Activated CD8-positive, alpha-beta T cell treated with anti-CD3 and anti-CD28 coated beads for 36 hours (primary cell): Measurements from ENCODE around the gene MRTO4. TPM values are rescaled to one million over a fixed set of nuclear protein-coding genes. Genes with fewer than 3 reads are reported as not detected.
"Not testable (repeated sequence)": the region's sequence is repeated elsewhere in the genome, so short reads cannot be mapped to it uniquely, and the experiment has no call there.

ENCODE experiments used
- ATAC-seq: fragments of 200-7000 bp; cut with Tn5 transposase; one replicate; pipeline ENCODE4 v1.10.0; 2021; ENCODE audit warnings: mild to moderate bottlenecking, moderate library complexity
- CTCF ChIA-PET: fragments of 350-600 bp; sonication (Branson Sonifier 250); formaldehyde crosslinking; loops from one replicate; lab custom pipeline; 2021; ENCODE audit warnings: antibody characterized with exemption; lab: Charles Lee
- POLR2A ChIA-PET: fragments of 350-600 bp; sonication (Branson Sonifier 250); formaldehyde crosslinking; loops from one replicate; lab custom pipeline; 2021; ENCODE audit warnings: antibody characterized with exemption; lab: Charles Lee
- DNase-seq: peaks from one replicate; pipeline ENCODE4 v3.0.0-alpha.2; 2020
- H3K27ac Mint-ChIP-seq: one replicate; pipeline ENCODE4 v1.8.0; 2021; ENCODE audit warnings: mild to moderate bottlenecking, mixed read lengths
- H3K27me3 Mint-ChIP-seq: one replicate; pipeline ENCODE4 v1.8.0; 2021; ENCODE audit warnings: mixed read lengths
- H3K36me3 Mint-ChIP-seq: one replicate; pipeline ENCODE4 v1.8.0; 2021; ENCODE audit warnings: low read depth, mixed read lengths
- H3K4me1 Mint-ChIP-seq: one replicate; pipeline ENCODE4 v1.8.0; 2021; ENCODE audit warnings: low read depth, mixed read lengths
- H3K4me3 Mint-ChIP-seq: one replicate; pipeline ENCODE4 v1.8.0; 2021; ENCODE audit warnings: mild to moderate bottlenecking, moderate library complexity, mixed read lengths
- H3K9me3 Mint-ChIP-seq: one replicate; pipeline ENCODE4 v1.8.0; 2021; ENCODE audit warnings: mixed read lengths
- intact Hi-C: fragments of 100-400 bp; cut with micrococcal nuclease; formaldehyde crosslinking; loops from one replicate; pipeline ENCODE4 v1.10.0; 2022
- total RNA-seq, 2 experiments: library from RNA; stranded (reverse); gene quantifications; one replicate each; pipeline ENCODE4 v1.2.3, GENCODE V29; 2021
- TF ChIP-seq, protein P1 (sequence below): fragments of 200-600 bp; IDR thresholded peaks from one replicate; pipeline ENCODE4 v1.8.0; 2022; ENCODE audit warnings: antibody characterized with exemption, mild to moderate bottlenecking

The MRTO4 gene
- total RNA-seq, 2 experiments from 2014 or later, result 90.9 to 93.4 TPM

DNA sequence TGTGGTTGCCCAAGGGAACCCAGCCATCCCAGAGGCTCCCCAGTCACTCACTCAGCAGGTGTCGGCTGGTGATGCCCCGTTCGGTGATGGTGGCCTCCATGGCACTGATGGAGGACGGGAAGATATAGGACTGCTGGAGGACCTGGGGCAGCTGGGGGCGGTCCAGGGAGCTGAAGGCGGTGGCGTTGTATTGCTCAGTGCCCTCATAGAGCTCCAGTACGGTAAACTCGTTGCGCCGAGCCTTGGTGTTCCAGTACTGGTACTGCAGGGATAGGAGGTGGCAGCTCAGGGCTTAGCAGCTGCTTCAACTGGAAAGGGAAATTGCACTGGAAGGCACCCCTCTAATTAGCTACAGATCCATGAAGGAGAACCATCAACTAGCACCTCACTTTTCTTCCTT is 29.0 kb upstream of the MRTO4 start:
- intact Hi-C loops, result no loop called here
- ATAC-seq, result no peak
- Mint-ChIP-seq H3K27ac (no peak overlapping the region), H3K9me3 (no peaks in the 10 kb centered on the region), H3K36me3 (peaks cover 63% of the 10 kb centered on the region), H3K27me3 (no peaks in the 10 kb centered on the region), H3K4me1 (peaks cover 10% of the 10 kb centered on the region), H3K4me3 (no peak overlapping the region)
- CTCF ChIA-PET, result interaction anchor here (0.7 to 1.3 kb wide), 2 partner anchors 13 to 316 kb away, joined by 3 read pairs; no protein-coding TSS in a partner anchor
- POLR2A ChIA-PET, result interaction anchor here (0.6 to 3.5 kb wide), 4 partner anchors 11 to 18 kb away, joined by 3 to 19 read pairs (median 4); partner anchors contain the start of gene UBR4
- TF ChIP-seq, protein P1, sequence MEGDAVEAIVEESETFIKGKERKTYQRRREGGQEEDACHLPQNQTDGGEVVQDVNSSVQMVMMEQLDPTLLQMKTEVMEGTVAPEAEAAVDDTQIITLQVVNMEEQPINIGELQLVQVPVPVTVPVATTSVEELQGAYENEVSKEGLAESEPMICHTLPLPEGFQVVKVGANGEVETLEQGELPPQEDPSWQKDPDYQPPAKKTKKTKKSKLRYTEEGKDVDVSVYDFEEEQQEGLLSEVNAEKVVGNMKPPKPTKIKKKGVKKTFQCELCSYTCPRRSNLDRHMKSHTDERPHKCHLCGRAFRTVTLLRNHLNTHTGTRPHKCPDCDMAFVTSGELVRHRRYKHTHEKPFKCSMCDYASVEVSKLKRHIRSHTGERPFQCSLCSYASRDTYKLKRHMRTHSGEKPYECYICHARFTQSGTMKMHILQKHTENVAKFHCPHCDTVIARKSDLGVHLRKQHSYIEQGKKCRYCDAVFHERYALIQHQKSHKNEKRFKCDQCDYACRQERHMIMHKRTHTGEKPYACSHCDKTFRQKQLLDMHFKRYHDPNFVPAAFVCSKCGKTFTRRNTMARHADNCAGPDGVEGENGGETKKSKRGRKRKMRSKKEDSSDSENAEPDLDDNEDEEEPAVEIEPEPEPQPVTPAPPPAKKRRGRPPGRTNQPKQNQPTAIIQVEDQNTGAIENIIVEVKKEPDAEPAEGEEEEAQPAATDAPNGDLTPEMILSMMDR, result no peak
- DNase-seq, result no peak

DNA sequence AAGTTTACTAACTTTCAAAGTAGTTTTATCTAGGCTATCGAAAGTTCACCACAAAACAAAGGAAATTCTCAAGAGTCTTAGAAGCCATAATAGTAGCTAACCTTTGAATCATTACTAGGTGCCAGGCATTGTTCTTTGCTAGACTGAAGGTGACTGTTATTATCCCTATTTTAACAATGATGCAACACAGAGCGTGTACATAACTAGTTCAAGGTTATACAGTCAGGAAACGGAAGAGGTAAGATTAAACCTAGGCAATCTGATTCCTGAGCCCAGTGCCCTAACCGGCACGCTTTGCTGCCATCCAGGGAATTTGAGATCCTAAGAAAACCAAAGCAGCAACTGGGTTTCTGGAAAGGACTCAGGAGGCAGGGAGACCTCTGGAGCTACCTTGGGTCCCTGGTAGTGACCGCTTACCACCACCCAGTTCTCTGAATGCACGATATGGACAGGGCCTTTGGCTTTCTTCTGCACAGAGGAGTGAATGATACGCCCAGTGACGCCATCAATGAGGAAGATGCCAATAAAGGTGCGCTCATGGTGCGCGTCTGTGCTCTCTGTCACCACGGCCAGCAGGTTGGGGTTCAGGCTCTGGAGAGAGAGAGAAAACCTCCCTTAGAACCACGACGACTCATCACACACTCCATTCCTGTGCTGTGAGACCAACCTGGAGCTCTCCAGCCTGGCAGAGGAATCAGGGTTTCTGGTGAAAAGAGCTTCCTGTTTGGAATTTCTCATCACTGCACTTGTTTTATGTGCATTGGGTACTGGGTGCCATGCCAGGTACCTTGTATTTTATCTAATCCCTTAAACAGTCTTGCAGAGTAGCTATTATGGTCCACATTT is 28.4 kb upstream of the MRTO4 start:
- Mint-ChIP-seq H3K4me3 (no peak overlapping the region), H3K36me3 (peaks cover 61% of the 10 kb centered on the region), H3K27me3 (no peaks in the 10 kb centered on the region), H3K4me1 (peaks cover 10% of the 10 kb centered on the region), H3K27ac (no peak overlapping the region), H3K9me3 (no peaks in the 10 kb centered on the region)
- intact Hi-C loops, result no loop called here
- TF ChIP-seq, protein P1, result no peak
- DNase-seq (no peak), ATAC-seq (no peak)
- CTCF ChIA-PET, result interaction anchor here (1.3 to 1.5 kb wide), 2 partner anchors 12 to 18 kb away, joined by 3 to 7 read pairs; no protein-coding TSS in a partner anchor
- POLR2A ChIA-PET, result interaction anchor here (1.0 to 3.5 kb wide), 6 partner anchors 12 to 22 kb away, joined by 3 to 19 read pairs (median 4); partner anchors contain the start of gene UBR4

DNA sequence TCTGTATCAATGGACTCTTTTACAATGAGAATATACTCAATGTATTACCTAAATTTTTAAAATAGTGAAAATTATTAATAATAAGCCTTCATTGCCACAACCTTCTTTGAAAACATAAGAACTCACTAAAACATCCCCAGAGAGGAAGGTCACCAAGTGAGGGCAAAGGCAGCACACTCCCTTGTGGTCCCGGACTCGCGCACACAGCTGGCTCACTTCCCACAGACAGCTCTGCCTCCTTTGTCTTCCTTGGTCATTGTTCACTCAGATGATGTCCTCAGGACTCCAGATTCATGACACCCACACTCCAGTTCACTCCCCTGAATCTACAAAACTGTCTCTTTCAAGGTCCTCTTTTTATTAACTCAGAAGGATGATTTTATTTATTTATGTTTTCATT is 22.4 kb upstream of the MRTO4 start:
- POLR2A ChIA-PET, result interaction anchor here (1.1 kb wide), 1 partner anchor 22 kb away, joined by 4 read pairs; the partner anchor contains the start of gene EMC1
- no peak for ATAC-seq
- Mint-ChIP-seq H3K36me3 (peaks cover 52% of the 10 kb centered on the region), H3K9me3 (no peaks in the 10 kb centered on the region), H3K4me1 (no peaks in the 10 kb centered on the region), H3K27ac (peak overlapping the region; percentile 63), H3K4me3 (no peak overlapping the region), H3K27me3 (no peaks in the 10 kb centered on the region)
- TF ChIP-seq, protein P1, result no peak
- intact Hi-C loops, result no loop called here
- no peak for DNase-seq
- CTCF ChIA-PET, result interaction anchor here (1.2 kb wide), 1 partner anchor 11 kb away, joined by 4 read pairs; no protein-coding TSS in a partner anchor

DNA sequence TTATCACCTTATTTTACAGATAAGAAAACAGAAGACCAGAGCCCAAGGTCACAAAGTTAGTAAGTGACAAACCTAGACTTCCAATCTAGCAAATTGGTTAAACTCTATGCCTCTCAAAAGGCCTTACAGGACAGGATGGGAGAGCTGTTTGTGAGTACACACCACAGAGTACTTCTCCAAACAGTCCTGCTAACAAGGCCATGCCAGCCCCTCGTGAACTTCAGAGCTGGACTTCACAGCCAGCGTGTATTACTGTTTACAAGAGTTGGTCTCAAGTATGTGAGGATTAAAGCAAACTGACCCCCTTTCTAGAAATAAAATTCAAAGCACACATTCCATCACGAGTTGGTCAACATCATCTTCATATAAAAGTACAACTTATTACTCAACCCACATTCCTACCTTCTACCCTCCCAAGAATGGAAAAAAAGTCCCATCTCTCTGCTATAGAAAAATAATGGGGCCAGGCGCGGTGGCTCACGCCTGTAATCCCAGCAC is 21.7 kb upstream of the MRTO4 start:
- no peak for DNase-seq
- POLR2A ChIA-PET, result interaction anchor here (1.1 kb wide), 1 partner anchor 21 kb away, joined by 4 read pairs; the partner anchor contains the start of gene EMC1
- Mint-ChIP-seq H3K4me1 (no peaks in the 10 kb centered on the region), H3K4me3 (no peak overlapping the region), H3K9me3 (no peaks in the 10 kb centered on the region), H3K27ac (no peak overlapping the region), H3K36me3 (peaks cover 45% of the 10 kb centered on the region), H3K27me3 (no peaks in the 10 kb centered on the region)
- TF ChIP-seq, protein P1, result no peak
- intact Hi-C loops, result no loop called here
- CTCF ChIA-PET, result interaction anchor here (1.2 kb wide), 2 partner anchors 9 to 10 kb away, joined by 3 to 4 read pairs; no protein-coding TSS in a partner anchor
- ATAC-seq, result no peak

DNA sequence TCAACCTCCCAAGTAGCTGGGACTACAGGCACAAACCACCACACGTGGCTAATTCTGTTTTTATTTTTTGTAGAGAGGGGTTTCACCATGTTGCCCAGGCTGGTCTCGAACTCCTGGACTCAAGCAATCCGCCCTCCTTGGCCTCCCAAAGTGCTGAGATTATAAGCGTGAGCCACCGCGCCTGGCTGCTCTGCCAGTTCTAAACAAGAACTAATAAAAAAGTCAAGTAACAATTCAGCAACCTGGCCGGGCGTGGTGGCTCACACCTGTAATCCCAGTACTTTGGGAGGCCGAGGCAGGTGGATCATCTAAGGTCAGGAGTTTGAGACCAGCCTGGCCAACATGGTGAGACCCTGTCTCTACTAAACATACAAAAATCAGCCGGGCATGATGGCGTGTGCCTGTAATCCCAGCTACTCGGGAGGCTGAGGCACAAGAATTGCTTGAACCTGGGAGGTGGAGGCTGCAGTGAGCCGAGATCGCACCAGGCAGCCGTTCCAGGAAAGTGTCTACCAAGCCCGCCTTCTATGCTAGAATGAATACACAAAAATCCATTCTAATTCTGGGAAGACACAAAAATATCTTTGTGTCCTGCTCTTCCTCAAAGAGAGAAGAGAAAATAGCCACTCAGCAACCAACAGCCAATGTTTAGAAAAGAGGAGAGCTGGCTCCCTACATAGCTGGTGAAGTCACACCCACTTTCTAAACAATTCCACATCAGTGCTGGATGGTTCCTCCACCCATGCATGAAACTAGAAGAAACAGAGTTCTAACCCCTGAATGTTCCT is 19.7 kb upstream of the MRTO4 start:
- H3K36me3 Mint-ChIP-seq, result peaks cover 38% of the 10 kb centered on the region
- intact Hi-C loops, H3K4me3 Mint-ChIP-seq, H3K4me1 Mint-ChIP-seq, ATAC-seq, H3K27me3 Mint-ChIP-seq, H3K9me3 Mint-ChIP-seq, H3K27ac Mint-ChIP-seq, DNase-seq: not testable (repeated sequence)
- POLR2A ChIA-PET, result interaction anchor here (1.1 to 1.2 kb wide), 2 partner anchors 13 to 27 kb away, joined by 3 read pairs; no protein-coding TSS in a partner anchor
- CTCF ChIA-PET, result interaction anchor here (0.9 to 1.7 kb wide), 5 partner anchors 8 to 422 kb away, joined by 4 to 10 read pairs (median 4); no protein-coding TSS in a partner anchor
